DMS79 treated with DMSO at 0.1 percent for 48 hours (cell line): ENCODE results near the gene RCAN2.

Experiments
- DNase-seq: peaks from one replicate; lab custom pipeline; 2025; lab: John Stamatoyannopoulos, UW

Gene RCAN2

DNA sequence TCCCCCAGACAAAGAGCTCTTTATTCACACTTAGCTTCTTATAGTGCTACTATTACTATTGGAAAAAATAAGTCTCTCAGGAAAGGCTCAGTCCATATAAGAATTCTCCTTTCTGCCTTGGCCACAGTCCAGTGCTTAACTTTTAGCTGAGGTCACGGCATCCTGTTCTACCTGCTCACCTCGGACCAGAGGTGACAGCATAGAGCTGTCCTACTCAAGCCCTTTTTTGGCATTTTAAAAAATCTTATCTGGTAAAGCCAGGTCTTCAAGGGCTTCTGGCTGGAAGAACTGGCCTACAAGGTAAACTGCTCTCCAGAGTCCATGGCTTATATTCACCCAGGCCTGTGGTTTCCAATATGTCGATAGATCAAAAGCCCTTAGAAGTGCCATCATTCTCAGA is 109.7 kb downstream of the RCAN2 start:
- no peak for DNase-seq

DNA sequence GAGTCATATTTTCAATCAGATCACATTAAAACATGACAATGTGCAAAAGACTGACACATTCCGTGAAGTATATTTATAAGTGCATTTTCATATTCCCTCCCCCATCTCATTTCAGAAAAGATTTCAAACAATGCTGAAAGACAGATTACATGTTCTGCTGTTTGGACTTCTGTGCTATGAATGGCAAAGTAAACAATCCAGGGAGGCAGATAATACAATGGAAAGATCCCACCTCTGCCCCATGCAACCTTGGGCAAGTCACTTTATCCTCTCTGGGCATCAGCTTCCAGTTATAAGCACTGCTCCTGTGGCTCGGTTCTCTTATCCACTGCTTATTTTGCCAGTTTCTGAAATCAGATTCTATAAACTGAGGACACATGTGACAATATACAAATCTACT is 110.2 kb downstream of the RCAN2 start:
- DNase-seq: no peak

DNA sequence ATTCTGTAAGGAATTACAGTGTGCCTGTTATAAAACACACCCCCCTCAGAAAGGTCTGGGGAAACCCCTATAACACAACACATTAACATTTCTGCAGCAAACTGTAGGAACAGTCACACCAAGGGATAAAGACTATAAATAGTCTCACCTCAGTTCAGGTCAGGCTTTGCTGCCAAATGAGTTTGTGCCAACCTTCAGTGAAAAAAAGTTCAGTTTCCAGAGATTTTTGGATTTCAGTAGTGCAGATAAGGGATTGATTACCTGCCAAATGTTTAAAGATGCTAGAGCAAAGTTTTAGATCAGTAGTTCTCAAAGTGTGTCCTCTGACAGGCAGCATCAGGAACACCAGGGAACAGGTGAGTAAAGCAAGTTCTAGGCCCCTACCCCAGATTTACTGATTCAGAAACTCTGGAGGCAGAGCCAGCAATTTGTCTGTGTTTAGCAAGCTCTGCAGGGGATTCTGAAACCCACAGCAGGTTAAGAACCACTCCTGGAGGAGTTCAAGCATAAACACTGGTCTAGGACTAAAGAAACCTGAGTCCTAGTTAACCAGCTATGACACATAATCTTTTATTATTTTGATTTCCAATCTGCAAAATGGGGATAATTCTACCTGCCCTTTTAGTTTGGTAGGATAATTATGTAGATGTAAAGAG is 111.0 kb downstream of the RCAN2 start:
- DNase-seq: peak; percentile 44

DNA sequence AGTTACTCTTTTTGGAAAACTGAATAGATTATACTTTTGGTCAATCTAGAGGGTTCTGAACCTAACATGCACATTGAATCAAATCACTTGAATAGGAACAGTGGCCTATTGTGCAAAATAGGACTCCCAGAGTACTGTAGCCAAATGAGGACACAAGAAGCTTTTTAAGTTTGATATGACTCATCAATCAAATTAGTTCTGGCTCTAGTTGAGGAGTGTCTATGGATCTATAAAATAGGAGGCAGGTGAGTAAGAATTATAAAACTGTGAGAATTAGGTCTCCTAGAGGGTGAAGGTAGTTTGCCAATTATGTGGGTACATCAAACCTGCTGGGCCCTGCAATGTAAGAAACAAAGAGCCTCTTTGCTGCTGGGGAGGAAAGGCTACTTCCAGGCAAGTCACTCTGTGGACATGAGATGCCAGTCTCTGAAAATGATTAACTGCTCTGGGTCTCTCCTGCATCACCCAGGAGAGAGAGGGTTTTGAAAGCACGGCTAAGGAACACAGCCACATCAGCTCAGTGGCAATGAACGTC is 112.3 kb downstream of the RCAN2 start:
- DNase-seq: no peak

DNA sequence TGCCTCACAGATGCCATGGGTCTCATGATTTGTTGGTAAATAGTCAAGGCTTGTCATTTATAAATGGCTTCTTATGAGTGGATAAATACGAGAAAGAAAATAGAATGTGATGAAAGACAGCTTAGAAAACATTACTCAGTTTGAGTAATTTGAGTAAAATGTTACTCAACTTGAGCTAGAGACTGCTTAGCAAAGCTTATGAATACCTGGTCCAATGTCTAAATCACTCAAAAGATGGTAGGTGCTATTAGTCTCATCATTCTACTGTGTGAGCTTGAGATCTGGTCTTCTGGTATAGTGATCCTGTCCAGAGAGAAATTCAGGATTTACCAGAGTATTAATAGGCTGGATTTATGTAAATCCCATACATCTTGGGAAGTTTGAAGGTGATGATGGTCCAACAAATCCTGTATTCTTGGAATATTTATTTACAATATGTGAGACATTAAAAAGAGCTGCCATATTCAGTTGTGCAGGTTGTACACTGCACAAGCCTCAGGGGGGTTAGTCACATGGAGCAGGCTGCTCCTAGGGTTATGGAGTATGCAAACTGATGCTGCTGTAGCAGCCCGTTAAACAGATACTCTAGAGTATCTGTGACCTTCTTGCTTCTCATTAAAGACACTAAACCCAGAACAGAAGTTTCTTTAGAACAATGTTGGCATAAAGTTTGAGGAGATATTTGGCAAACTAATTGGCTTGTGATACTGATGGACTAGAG is 112.9 kb downstream of the RCAN2 start:
- no peak for DNase-seq

DNA sequence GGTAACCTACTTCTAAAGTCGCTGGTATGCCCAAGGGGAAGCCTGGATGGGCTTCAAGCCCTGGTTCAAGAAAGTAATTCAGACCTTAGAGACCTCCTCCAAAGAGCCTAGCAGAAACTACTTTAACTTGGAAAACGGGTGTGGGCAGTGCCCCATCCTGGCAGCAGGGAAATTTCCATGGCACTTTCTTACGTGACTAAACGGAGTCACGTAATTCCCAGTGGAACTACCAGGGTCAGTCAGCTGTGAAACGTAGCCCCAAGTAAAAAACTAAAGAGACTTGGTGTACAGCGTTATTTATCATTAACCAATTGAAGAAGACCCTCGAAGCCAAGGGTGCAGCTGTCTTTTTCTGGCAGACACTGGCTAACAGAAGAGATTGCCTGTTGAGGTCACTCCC is 114.0 kb downstream of the RCAN2 start:
- DNase-seq: no peak

DNA sequence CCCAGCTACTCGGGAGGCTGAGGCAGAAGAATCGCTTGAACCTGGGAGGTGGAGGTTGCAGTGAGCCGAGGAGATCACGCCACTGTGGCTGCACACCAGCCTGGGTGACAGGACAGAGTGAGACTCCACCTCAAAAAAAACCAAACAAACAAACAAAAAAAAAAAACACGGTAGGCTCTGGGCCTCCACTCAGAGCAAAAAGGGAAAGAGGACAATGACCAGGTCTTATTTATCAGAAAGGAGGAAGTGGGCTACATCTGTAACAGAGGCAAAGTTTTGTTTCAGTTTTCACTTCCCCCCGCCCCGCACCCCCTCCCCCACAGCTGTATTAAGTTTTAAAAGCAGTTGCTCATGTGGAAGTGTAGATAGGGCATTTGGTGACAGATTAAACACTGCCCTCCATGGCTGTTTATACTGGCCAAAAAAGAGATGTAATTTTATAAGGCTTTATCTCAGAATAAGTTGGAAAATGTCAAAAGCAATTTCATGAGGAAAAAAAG is 114.6 kb downstream of the RCAN2 start:
- no peak for DNase-seq

DNA sequence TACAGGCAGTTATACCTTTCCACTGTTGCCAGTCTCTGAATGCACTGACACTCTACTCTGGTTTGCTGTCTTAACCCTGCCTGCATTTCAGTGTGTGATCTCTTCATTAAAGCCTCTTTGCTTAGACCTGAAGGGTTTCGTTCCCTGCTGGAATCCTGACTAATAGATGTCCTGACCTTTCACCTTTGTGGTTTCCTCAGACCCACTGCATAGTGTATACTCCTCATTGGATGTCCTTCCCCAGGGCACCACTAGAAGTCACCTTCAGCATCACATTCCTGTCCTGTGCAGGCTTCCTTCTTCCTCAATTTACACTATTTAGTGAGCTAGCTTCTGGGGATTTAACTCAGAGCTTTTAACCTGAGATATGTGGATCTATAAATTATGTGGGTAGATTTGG is 120.6 kb downstream of the RCAN2 start:
- DNase-seq: no peak

DNA sequence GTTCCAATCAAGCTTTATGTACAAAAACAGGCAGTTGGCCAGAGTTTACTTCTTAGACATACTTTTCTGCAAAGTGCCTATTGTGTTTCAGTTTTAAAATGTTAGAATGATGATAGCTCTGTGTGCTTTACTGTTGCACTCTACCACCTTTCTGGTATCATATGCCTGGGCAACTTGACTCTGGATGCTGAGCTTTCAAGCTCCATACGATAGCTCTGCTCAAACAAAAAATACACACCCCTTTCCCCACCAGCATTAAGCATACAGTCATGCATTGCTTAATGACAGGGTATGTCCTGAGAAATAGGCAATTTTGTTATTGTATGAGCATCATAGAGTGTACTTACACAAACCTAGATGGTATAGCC is 123.1 kb downstream of the RCAN2 start:
- DNase-seq: no peak

DNA sequence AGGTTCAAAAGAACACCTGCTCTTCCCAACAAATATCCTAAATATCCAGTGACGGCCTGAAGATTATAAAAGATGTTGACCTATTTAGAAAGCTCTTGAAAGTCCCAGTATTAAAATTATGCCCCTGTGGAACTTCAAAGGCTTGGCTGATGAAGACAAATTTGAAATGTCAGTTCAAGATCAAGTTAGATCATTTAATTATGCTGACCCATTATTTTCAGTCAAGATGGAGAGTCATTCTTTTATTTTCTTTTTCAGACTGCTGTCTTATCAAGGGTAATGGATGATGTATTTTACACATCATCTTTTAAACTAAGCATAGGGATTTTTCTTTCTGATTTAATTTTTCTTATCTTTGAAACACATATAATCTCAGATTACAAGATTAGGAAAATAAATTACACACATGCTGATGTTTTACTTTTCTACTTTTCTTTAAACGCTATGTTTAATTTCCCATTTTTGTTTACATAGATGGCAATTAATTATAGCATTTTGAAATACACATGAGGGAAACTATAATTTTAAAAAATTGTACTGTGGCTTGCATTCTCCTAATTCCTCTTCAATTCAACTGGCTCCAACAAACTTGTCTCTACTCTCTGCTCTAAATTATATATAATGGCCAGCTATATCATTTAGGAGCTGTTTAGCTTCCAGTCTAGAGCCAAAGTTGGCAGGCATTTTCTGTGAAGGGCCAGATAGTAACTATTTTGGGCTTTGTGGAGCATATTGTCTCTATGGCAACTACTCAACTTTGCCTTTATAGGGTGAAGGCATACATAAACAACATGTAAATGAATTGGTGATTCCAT is 123.7 kb downstream of the RCAN2 start:
- peak; percentile 45 for DNase-seq

DNA sequence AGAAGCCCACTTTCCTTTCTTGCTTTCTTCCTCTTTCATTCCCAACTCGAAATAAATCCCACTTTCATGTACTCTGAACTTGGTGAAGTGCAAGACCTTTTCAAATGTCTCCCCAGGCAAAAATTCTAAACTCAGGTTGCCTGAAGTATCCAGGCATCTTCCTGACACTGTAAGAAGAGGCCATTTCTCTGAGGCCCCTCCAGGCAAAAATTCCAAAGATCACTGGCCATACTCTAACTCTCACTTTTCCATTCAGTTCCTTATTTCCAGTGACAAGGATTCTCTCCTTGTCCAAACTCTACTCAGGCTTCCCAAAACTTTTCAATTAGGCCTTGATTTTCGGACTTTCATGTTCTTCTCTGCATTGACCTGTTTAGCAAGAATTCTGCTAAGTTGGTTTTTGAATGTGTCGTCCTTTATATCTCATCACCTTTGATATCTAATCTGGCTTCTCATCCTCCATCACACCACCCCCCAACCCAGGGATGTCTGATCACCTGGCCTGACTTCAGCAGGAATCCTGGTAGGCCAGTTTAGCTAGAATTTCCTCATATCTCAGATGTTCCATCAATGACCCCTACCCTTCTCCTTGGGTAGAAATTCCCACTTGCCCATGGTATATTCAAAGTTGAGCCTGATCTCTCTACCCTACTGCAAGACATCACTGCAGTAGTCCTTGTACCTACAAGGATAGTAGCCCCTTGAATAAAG is 124.9 kb downstream of the RCAN2 start:
- DNase-seq: no peak

DNA sequence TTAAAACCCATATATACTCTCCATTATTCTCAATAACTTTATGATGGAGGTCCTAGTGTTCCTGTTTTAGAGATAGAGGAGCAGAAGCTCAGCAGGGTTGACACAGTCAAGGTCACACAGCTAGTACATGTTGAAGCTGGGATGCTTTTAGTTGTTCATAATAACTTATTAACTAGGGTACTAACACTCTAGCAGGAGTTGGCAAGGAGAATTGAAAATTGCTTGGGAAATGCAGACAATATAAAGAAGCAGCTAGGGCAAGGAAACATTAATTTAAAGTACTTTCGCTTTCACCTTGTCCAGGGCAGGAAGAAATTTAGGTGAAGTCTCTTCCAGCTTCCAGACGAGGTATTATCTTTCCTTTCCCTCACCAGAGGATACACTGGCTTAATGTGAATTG is 133.7 kb downstream of the RCAN2 start:
- no peak for DNase-seq

DNA sequence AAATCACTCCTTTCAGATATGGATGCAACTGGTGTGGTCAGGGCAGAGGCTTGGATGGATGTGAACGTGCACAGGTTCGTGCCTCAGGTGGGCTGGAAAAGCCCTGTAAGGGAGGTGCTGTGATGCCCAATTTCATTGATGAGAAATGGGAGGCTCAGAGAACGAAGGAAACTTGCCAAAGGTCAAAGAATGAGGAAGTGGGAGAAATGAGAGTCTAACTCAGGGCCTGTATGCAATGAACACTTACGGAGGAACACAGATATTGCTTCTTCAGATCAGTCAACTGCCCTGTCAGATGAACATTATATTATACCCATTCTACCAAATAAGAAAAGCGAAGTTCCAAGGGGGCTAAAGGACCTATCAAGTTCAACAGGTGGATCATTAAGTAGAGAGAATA is 134.7 kb downstream of the RCAN2 start:
- DNase-seq: no peak

DNA sequence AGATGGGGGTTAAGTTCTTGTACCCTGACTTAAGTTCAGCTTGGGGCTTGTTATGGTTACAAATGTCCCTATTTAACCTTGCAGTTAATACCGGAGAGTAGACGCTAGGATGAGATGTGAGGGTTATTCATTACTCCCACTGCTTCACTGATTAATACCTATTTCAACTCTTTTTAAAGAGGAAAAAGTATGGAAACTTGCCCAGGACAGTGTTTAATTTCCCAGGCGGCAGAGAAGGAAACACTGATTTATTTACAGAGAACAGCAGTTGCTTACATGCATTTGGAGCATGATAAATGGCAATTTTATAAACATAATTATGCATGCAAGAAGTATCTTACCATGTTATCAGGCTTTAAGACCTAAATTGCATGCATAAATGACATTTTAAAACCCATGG is 137.7 kb downstream of the RCAN2 start:
- DNase-seq: no peak

DNA sequence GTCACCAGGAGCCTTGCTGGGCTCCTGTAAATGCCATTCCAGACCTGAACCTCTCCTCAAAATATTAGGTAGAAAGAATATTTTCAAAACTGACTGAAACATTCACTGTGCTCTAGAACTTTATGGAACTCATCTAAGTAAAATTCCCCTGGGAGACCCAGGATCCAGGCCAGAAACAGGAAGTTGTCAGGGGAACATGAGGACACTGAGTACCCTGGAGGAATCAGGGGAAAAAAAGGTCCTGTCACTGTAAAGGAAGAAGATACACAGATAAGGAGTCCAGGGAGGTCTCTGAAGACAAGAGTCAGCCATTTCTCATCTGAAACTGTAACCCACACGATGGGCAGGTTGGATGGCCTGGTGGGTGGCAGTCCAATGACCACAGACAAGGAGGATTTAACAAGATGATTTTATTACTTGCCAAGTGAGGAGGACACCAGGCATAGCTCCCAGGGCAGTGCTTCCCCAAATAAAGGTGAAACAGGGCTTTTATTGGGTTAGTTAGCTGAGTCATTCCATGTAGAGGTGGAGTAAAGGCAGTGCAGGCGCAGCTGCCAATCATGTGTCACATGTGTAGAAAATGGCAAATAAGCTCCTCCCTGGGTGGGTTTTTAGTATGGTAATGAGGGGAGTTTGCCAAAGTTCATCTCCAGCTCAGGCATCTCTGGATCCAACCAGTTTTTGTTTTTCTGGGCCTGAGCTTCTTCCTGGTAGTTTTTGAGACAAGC is 138.5 kb downstream of the RCAN2 start:
- DNase-seq: no peak

DNA sequence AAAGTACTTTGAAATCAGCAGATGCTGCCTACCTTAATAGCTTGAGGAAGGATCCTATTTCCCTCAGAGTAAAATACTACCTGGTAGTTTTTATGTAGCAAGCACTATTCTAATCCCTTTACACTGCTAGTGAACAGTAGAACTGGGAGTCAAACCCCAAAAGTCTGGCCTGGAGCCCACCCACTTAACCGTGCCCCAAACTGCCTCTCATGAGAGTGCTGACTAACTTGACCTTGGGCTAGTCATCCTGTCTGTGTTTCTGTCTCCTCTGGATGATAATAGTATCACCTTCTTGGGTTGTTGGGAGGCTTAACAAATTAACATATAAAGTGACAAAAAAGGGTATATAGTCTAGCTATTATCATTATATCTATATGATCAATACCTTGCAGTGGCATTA is 140.5 kb downstream of the RCAN2 start:
- DNase-seq: no peak

DNA sequence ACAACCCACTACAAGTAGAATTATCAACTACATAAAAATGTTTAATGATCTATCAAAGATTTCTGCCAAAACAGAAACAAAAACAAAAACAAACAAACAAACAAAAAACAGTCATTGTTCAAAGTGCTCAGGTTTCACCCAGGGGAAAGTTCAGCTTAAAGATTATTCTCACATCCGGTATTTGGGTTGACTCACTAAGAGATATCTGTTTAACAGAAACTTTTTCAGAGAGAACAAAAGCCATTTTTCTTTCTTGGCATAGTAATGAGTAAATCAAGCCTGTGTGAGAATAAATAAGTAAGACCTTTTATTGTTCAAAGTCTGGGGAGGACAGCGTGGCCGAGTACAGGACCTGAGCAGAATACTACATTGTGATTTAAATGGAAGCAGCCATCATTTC is 143.6 kb downstream of the RCAN2 start:
- no peak for DNase-seq

DNA sequence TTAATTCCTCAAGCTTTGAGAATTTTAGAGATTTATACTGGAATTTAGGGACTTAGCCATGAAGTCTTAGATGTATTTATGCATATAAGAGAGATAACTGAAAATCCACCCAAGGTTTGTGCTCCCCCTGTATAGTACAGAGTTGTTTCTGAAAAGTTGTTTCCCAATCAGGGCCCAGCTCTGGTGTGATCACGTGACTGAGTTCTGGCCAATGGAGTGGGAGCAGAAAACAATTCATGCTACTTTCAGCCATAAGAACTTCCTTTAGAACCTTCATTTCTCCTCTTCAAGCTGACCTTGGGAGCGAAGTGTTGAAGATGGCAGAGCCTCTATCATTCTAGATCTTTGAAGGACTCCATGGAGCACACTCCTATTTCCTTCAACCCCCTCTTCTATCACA is 151.0 kb downstream of the RCAN2 start:
- DNase-seq: no peak

DNA sequence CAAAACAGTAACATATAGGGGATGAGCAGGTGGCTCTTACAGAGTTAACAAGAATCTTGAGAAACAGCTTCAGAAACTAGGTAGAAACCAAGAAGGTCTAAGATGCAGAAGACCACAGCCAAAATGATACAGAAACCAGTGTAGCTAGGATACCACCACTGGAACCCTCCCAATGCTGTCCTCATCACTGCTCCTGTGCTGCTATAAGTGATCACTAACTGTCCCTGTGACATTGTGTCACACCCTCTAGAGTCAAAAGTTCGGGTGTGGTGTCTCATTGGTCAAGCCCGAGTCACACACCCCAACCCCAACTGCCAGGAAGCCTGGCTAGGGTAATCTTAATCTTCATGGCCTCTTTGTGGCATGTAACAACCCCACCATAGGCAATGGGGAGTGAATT is 153.1 kb downstream of the RCAN2 start:
- no peak for DNase-seq

DNA sequence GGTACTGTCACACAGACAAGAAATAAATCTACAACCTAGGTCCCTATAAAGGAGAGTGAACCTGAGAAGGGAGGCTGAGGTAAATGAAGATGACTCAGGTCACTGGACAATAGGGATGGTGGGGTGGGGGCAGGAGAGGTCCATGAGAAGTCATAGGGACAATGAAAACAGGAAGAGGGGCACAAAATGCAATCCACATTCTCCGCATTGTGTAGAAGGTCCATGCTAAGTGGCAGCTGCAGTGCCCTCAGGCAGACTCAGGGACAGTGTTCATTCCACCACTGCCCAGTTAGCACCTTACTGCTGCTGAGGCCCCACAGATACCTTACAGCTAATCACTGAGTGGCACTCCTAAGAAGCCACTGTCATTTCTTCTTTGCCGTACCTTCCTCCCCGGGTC is 156.8 kb downstream of the RCAN2 start:
- DNase-seq: no peak

DNA sequence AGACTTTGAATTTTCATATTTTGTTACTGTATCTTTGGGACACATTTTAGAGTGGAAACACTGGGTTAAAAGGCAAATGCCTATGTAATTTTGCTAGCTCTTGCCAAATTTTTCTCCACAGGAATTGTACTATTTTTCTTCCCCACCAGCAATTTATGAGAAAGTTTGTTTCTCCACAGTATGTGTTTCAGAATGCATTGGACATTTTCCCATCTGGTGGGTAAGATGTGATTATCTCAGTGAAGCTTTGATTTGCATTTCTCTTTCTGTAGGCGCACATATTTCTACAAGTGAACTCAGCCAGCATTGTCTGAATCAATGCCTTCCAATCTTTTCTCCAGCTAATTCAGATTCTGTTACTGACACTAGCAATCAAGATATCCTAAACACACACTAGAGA is 157.8 kb downstream of the RCAN2 start:
- no peak for DNase-seq
